Adipocyte (in vitro differentiated cells): ENCODE data around the gene C19orf53.

Experiments
- DNase-seq: peaks from one replicate; pipeline ENCODE4 v3.0.0-alpha.2; 2015; ENCODE audit warnings: low read depth
- H3K27me3 ChIP-seq: replicated peaks from 2 replicates; pipeline ENCODE4 v1.7.0; 2013; ENCODE audit warnings: mild to moderate bottlenecking, low read length, moderate library complexity; ENCODE audit not compliant: control insufficient read depth, insufficient read depth
- H3K36me3 ChIP-seq: 2 replicates; pipeline ENCODE4 v1.7.0; 2013; ENCODE audit warnings: low read length, mild to moderate bottlenecking, moderate library complexity; ENCODE audit not compliant: control insufficient read depth, insufficient read depth, severe bottlenecking
- H3K4me1 ChIP-seq: 2 replicates; pipeline ENCODE4 v1.7.0; 2013; ENCODE audit warnings: mild to moderate bottlenecking, low read length, moderate library complexity; ENCODE audit not compliant: control insufficient read depth, insufficient read depth
- H3K4me3 ChIP-seq: 2 replicates; pipeline ENCODE4 v1.7.0; 2013; ENCODE audit warnings: mild to moderate bottlenecking, low read length, moderate library complexity
- H3K9ac ChIP-seq: 2 replicates; pipeline ENCODE4 v1.7.0; 2013; ENCODE audit warnings: mild to moderate bottlenecking, low read length, moderate library complexity
- H3K9me3 ChIP-seq: 2 replicates; pipeline ENCODE4 v1.7.0; 2013; ENCODE audit warnings: mild to moderate bottlenecking, low read length, moderate library complexity; ENCODE audit not compliant: control insufficient read depth

The C19orf53 gene

GRCh38 chr19:13799669-13800068 is 25.4 kb downstream of the C19orf53 start:
- Histone ChIP-seq H3K9me3 (no peaks in the 10 kb centered on the region), H3K4me3 (no peak overlapping the region), H3K36me3 (peaks cover under 1% of the 10 kb centered on the region), H3K9ac (no peak overlapping the region), H3K27me3 (no peaks in the 10 kb centered on the region), H3K4me1 (peaks cover 22% of the 10 kb centered on the region)
- no peak for DNase-seq

DNA sequence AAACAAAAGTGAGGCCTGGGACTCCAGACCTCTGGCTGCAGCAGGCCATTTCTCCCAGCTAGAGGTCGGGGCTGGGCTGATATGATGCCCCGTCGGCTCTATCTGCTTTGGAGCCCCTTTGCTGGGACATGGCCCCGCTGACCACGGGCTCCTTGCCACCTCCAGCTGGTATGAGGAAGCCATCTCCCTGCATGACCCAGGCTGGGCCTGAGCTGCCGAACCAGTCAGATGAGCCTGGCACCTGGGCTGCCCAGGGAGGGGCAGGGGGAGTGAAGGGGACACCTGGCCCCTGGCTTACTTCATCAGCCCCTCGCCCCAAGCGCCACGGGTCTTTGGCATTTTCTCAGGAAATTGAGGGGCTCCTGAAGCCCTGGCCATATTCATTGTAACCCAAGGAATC is 28.8 kb downstream of the C19orf53 start:
- H3K4me3 ChIP-seq = no peak overlapping the region
- no peaks in the 10 kb centered on the region for H3K9me3 ChIP-seq
- H3K27me3 ChIP-seq = no peaks in the 10 kb centered on the region
- no peak overlapping the region for H3K9ac ChIP-seq
- H3K4me1 ChIP-seq = no peaks in the 10 kb centered on the region
- no peak for DNase-seq
- peaks cover 6% of the 10 kb centered on the region for H3K36me3 ChIP-seq

GRCh38 chr19:13804830-13805683 is 30.8 kb downstream of the C19orf53 start:
- Histone ChIP-seq H3K27me3 (no peaks in the 10 kb centered on the region), H3K4me1 (no peaks in the 10 kb centered on the region), H3K36me3 (peaks cover 17% of the 10 kb centered on the region), H3K4me3 (no peak overlapping the region), H3K9ac (no peak overlapping the region), H3K9me3 (no peaks in the 10 kb centered on the region)
- DNase-seq = no peak

DNA sequence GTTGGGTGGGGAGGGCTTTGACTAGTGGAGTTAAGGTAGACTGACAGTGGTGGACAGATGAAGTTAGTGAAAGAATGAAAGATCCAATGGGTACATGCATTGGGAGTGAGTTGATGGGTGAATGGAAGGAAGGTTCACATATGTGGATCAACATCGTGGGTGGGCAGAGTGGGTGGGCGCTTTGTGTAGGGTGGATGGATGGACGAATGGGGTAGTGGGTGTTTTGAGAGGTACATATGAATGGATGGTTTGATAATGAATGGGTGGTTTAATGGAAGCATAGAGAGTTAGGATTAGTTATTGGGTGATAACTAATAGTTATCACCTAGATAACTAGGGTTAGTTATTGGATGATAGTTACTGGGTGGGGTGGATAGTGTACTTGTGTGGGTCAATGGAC is 32.5 kb downstream of the C19orf53 start:
- peaks cover 21% of the 10 kb centered on the region for H3K36me3 ChIP-seq
- H3K9ac ChIP-seq = no peak overlapping the region
- H3K27me3 ChIP-seq = no peaks in the 10 kb centered on the region
- no peaks in the 10 kb centered on the region for H3K9me3 ChIP-seq
- H3K4me1 ChIP-seq = no peaks in the 10 kb centered on the region
- no peak overlapping the region for H3K4me3 ChIP-seq
- no peak for DNase-seq

- Histone ChIP-seq H3K4me3 (no peak overlapping the region), H3K9me3 (no peaks in the 10 kb centered on the region), H3K36me3 (peaks cover 21% of the 10 kb centered on the region), H3K27me3 (no peaks in the 10 kb centered on the region), H3K9ac (no peak overlapping the region), H3K4me1 (no peaks in the 10 kb centered on the region)
- no peak for DNase-seq
Measured at GRCh38 chr19:13807421-13808021, 33.3 kb downstream of the C19orf53 start.

- Histone ChIP-seq H3K4me1 (no peaks in the 10 kb centered on the region), H3K9ac (no peak overlapping the region), H3K4me3 (no peak overlapping the region), H3K36me3 (peaks cover 28% of the 10 kb centered on the region), H3K27me3 (no peaks in the 10 kb centered on the region), H3K9me3 (no peaks in the 10 kb centered on the region)
- no peak for DNase-seq
Measured at GRCh38 chr19:13808856-13809255, 34.6 kb downstream of the C19orf53 start.

DNA sequence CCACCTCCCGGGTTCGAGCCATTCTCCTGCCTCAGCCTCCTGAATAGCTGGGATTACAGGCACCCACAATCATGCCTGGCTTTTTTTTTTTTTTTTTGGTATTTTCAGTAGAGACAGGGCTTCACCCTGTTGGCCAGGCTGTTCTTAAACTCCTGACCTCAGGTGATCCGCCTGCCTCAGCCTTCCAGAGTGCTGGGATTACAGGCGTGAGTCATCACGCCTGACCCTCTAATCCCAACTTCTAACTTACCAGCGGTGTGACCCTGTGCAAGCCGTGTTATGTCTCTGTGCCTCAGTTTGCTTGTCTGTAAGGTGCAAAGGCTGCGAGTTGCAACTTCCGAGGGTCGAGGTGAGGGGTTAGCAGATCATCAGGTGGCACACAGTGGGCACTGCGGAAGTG is 38.3 kb downstream of the C19orf53 start:
- Histone ChIP-seq H3K27me3 (no peaks in the 10 kb centered on the region), H3K4me1 (no peaks in the 10 kb centered on the region), H3K4me3 (no peak overlapping the region), H3K36me3 (peaks cover 23% of the 10 kb centered on the region), H3K9ac (no peak overlapping the region), H3K9me3 (no peaks in the 10 kb centered on the region)
- no peak for DNase-seq

GRCh38 chr19:13813147-13813546 is 38.9 kb downstream of the C19orf53 start:
- H3K9ac ChIP-seq = no peak overlapping the region
- no peak overlapping the region for H3K4me3 ChIP-seq
- no peaks in the 10 kb centered on the region for H3K9me3 ChIP-seq
- peaks cover 23% of the 10 kb centered on the region for H3K36me3 ChIP-seq
- H3K27me3 ChIP-seq = no peaks in the 10 kb centered on the region
- no peak for DNase-seq
- H3K4me1 ChIP-seq = no peaks in the 10 kb centered on the region

- no peaks in the 10 kb centered on the region for H3K27me3 ChIP-seq
- no peak for DNase-seq
- no peaks in the 10 kb centered on the region for H3K4me1 ChIP-seq
- peaks cover 13% of the 10 kb centered on the region for H3K36me3 ChIP-seq
- H3K9me3 ChIP-seq = no peaks in the 10 kb centered on the region
- no peak overlapping the region for H3K4me3 ChIP-seq
- H3K9ac ChIP-seq = no peak overlapping the region
Measured at GRCh38 chr19:13814550-13814949, 40.3 kb downstream of the C19orf53 start.

DNA sequence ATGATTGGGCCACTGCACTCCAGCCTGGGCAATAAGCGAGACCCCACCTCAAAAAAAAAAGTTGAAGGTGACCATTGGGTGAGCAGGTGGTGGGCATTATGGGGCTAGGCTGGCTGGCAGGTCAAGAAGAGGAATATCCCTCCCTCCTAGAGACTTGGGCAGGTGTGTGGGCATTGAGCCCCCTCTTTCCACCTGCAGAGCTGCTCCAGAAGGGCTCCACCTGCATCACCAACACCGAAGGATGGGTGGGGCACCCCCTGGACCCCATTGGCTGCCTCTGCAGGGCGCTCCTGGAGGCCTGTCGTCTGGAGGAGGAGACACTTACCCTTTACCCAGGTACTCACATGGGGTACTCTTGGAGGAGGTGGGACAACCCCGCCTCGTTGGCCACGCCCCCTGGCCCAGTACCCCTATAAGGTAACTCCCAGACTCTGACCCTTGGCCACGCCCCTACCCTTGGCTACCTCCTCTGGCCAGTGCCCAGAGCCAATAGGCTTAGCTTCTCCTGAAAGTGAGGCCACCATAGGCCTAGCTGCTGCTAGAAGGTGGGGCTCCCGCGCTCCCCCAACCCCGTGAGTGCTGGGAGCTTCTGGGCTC is 42.9 kb downstream of the C19orf53 start:
- no peak for DNase-seq

GRCh38 chr19:13817615-13818371 is 43.5 kb downstream of the C19orf53 start:
- DNase-seq = no peak
- no peak overlapping the region for H3K4me3 ChIP-seq
- no peaks in the 10 kb centered on the region for H3K9me3 ChIP-seq
- no peaks in the 10 kb centered on the region for H3K27me3 ChIP-seq
- H3K9ac ChIP-seq = no peak overlapping the region
- peaks cover 9% of the 10 kb centered on the region for H3K4me1 ChIP-seq
- peaks cover 10% of the 10 kb centered on the region for H3K36me3 ChIP-seq

More for the DNA sequence above, 42.9 kb downstream of the C19orf53 start:
- no peak overlapping the region for H3K4me3 ChIP-seq
- H3K36me3 ChIP-seq = peaks cover 10% of the 10 kb centered on the region
- no peaks in the 10 kb centered on the region for H3K27me3 ChIP-seq
- peaks cover 4% of the 10 kb centered on the region for H3K4me1 ChIP-seq
- no peaks in the 10 kb centered on the region for H3K9me3 ChIP-seq
- no peak overlapping the region for H3K9ac ChIP-seq
